ENCODE data around the gene IL26. TPM values are rescaled to one million over a fixed set of nuclear protein-coding genes. Genes with fewer than 3 reads are reported as not detected.

The IL26 gene
- total RNA-seq, 1 donor from 2014 or later: not detected

GRCh38 chr12:68247785-68248184 lies 22.2 kb upstream of the IL26 start:
- Histone ChIP-seq H3K27ac (no peak overlapping the region), H3K27me3 (no peaks in the 10 kb centered on the region)

DNA sequence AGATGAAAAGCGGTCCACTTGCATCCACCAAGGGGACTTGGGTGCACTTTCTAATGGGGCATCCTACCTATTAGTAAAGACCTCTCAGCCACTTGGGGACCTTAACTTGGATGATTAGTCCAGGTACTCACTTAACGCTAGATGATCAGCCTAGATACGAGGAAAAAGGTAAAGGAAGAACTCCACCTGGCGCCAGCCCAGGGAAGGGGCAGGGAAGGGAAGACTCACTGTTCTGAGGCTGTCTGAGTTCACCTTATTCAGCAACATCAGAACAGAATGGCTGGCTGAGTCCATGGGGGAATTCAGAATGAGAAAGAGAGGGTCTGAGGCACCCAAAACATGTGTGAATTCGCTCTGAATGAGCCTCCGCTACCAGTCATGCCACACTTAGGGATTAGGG lies 20.7 kb upstream of the IL26 start:
- TF ChIP-seq POLR2A (IDR thresholded peaks at IDR 0.05) (no peak), POLR2AphosphoS5 (IDR thresholded peaks at IDR 0.05; ENCODE audit: insufficient read depth in 1 of 2, low read depth in 1 of 2) (no peak)
- TF ChIP-seq, protein P1, sequence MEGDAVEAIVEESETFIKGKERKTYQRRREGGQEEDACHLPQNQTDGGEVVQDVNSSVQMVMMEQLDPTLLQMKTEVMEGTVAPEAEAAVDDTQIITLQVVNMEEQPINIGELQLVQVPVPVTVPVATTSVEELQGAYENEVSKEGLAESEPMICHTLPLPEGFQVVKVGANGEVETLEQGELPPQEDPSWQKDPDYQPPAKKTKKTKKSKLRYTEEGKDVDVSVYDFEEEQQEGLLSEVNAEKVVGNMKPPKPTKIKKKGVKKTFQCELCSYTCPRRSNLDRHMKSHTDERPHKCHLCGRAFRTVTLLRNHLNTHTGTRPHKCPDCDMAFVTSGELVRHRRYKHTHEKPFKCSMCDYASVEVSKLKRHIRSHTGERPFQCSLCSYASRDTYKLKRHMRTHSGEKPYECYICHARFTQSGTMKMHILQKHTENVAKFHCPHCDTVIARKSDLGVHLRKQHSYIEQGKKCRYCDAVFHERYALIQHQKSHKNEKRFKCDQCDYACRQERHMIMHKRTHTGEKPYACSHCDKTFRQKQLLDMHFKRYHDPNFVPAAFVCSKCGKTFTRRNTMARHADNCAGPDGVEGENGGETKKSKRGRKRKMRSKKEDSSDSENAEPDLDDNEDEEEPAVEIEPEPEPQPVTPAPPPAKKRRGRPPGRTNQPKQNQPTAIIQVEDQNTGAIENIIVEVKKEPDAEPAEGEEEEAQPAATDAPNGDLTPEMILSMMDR (IDR thresholded peaks at IDR 0.05): no peak
- no peaks in the 10 kb centered on the region for H3K27me3 ChIP-seq
- intact Hi-C loops (cut with DNase I): no loop called here
- peak overlapping the region; percentile 57 for H3K27ac ChIP-seq
- DNase-seq (ENCODE audit: extremely low spot score in 2 of 2): no peak
- H3K4me3 ChIP-seq: no peak overlapping the region
- no peaks in the 10 kb centered on the region for H3K36me3 ChIP-seq
- H3K4me1 ChIP-seq: peaks cover 19% of the 10 kb centered on the region
- H3K9me3 ChIP-seq: no peaks in the 10 kb centered on the region

More at GRCh38 chr12:68247785-68248184, 22.2 kb upstream of the IL26 start:
- Histone ChIP-seq H3K4me3 (no peak overlapping the region), H3K36me3 (no peaks in the 10 kb centered on the region), H3K9me3 (no peaks in the 10 kb centered on the region), H3K4me1 (peaks cover 19% of the 10 kb centered on the region)
- no peak for DNase-seq (ENCODE audit: extremely low spot score in 2 of 2)
- intact Hi-C loops (cut with DNase I): no loop called here
- TF ChIP-seq, protein P1 (IDR thresholded peaks at IDR 0.05): no peak
- TF ChIP-seq POLR2AphosphoS5 (IDR thresholded peaks at IDR 0.05; ENCODE audit: insufficient read depth in 1 of 2, low read depth in 1 of 2): no peak
- no peak for TF ChIP-seq POLR2A (IDR thresholded peaks at IDR 0.05)

- H3K9me3 ChIP-seq: no peaks in the 10 kb centered on the region
- no peaks in the 10 kb centered on the region for H3K27me3 ChIP-seq
- intact Hi-C loops (cut with DNase I): no loop called here
- no peaks in the 10 kb centered on the region for H3K36me3 ChIP-seq
- TF ChIP-seq POLR2AphosphoS5 (IDR thresholded peaks at IDR 0.05; ENCODE audit: insufficient read depth in 1 of 2, low read depth in 1 of 2) (no peak), POLR2A (IDR thresholded peaks at IDR 0.05) (no peak)
- TF ChIP-seq, protein P1 (IDR thresholded peaks at IDR 0.05): no peak
- peak overlapping the region in 1 of 2 donors; percentile 31 for H3K4me3 ChIP-seq
- H3K4me1 ChIP-seq: peaks cover 25% of the 10 kb centered on the region
- DNase-seq (ENCODE audit: extremely low spot score in 2 of 2): no peak
- peak overlapping the region; percentile 57 for H3K27ac ChIP-seq
Observed at GRCh38 chr12:68245180-68246021, 19.8 kb upstream of the IL26 start.

DNA sequence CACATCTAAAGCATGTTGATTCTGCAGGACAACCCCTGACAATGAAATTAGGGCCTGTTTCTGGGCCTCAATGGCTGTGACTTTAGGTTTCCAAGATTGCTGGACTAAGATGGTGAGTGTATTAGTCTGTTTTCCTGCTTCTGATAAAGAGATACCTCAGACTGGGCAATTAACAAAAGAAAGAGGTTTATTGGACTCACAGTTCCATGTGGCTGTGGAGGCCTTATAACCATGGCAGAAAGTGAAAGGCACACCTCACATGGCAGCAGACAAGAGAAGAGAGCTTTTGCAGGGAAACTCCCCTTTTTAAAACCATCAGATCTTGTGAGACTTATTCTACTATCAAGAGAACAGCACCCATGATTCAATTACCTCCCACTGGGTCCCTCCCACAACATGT lies 17.2 kb upstream of the IL26 start:
- Histone ChIP-seq H3K4me1 (peaks cover 42% of the 10 kb centered on the region), H3K27ac (no peak overlapping the region), H3K27me3 (no peaks in the 10 kb centered on the region), H3K9me3 (no peaks in the 10 kb centered on the region), H3K4me3 (no peak overlapping the region), H3K36me3 (no peaks in the 10 kb centered on the region)
- TF ChIP-seq, protein P1 (IDR thresholded peaks at IDR 0.05): no peak
- TF ChIP-seq POLR2A (IDR thresholded peaks at IDR 0.05) (no peak), POLR2AphosphoS5 (IDR thresholded peaks at IDR 0.05; ENCODE audit: insufficient read depth in 1 of 2, low read depth in 1 of 2) (no peak)
- intact Hi-C loops (cut with DNase I): no loop called here
- DNase-seq (ENCODE audit: extremely low spot score in 2 of 2): no peak

DNA sequence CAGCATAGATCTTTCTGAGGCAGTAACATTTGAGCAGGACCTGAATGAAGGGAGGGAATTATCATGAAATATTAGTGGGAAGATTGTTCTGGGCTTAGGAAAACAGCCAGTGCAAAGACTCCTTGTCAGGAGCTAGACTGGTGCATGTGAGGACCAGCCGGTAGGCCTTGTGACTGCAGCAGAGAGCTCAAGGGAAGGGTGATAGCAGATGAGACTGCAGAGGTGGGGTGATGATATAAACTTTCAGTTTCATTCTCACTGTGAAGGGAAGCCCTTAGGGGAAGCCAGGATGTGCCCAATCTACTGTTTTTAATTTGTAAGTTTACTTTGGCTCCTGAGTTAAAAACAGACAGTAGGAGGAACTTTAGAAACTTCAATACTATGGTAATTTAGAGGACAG lies 15.4 kb upstream of the IL26 start:
- Histone ChIP-seq H3K27ac (peak overlapping the region; percentile 50), H3K27me3 (no peaks in the 10 kb centered on the region), H3K36me3 (no peaks in the 10 kb centered on the region), H3K9me3 (no peaks in the 10 kb centered on the region), H3K4me3 (no peak overlapping the region), H3K4me1 (peaks cover 56% of the 10 kb centered on the region)
- TF ChIP-seq, protein P1 (IDR thresholded peaks at IDR 0.05): no peak
- TF ChIP-seq POLR2A (IDR thresholded peaks at IDR 0.05) (no peak), POLR2AphosphoS5 (IDR thresholded peaks at IDR 0.05; ENCODE audit: insufficient read depth in 1 of 2, low read depth in 1 of 2) (peak in 1 of 2 donors; percentile 42)
- intact Hi-C loops (cut with DNase I): no loop called here
- DNase-seq (ENCODE audit: extremely low spot score in 2 of 2): no peak

Measured in vagina (tissue), 2 donors.